H9 (cell line): ENCODE data around the gene SBK3. TPM values are rescaled to one million over a fixed set of nuclear protein-coding genes. Genes with fewer than 3 reads are reported as not detected.

Experiments
- DNase-seq: peaks from one replicate; pipeline ENCODE4 v3.0.0-alpha.2; 2017
- H2AFZ ChIP-seq: one replicate; pipeline ENCODE4 v1.6.1; 2013; ENCODE audit warnings: mild to moderate bottlenecking, low read length, control low read depth, moderate library complexity
- H2AK5ac ChIP-seq: 2 replicates; pipeline ENCODE4 v1.6.1; 2013; ENCODE audit warnings: low read length, control low read depth, mixed read lengths; ENCODE audit not compliant: insufficient read length
- H2BK120ac ChIP-seq: one replicate; pipeline ENCODE4 v1.6.1; 2013; ENCODE audit warnings: low read depth, mild to moderate bottlenecking, low read length, control low read depth, inconsistent platforms; ENCODE audit not compliant: poor library complexity, severe bottlenecking
- H2BK12ac ChIP-seq: 2 replicates; pipeline ENCODE4 v1.6.1; 2013; ENCODE audit warnings: low read length, control low read depth, mixed read lengths, low read depth; ENCODE audit not compliant: insufficient read length
- H2BK15ac ChIP-seq: 2 replicates; pipeline ENCODE4 v1.6.1; 2013; ENCODE audit warnings: low read depth, low read length, control low read depth
- H2BK20ac ChIP-seq: one replicate; pipeline ENCODE4 v1.6.1; 2013; ENCODE audit warnings: low read depth, mild to moderate bottlenecking, low read length, control low read depth, inconsistent platforms; ENCODE audit not compliant: poor library complexity, severe bottlenecking
- H2BK5ac ChIP-seq: 2 replicates; pipeline ENCODE4 v1.6.1; 2013; ENCODE audit warnings: low read length, control low read depth, mixed read lengths; ENCODE audit not compliant: insufficient read length
- H3K14ac ChIP-seq: 2 replicates; pipeline ENCODE4 v1.6.1; 2013; ENCODE audit warnings: low read length, control low read depth; ENCODE audit not compliant: insufficient read depth
- H3K18ac ChIP-seq: 2 replicates; pipeline ENCODE4 v1.6.1; 2013; ENCODE audit warnings: low read depth, mild to moderate bottlenecking, mixed read lengths, low read length, control low read depth; ENCODE audit not compliant: insufficient read length
- H3K23ac ChIP-seq: 2 replicates; pipeline ENCODE4 v1.6.1; 2013; ENCODE audit warnings: low read length, control low read depth, mixed read lengths, low read depth; ENCODE audit not compliant: insufficient read length
- H3K23me2 ChIP-seq: 2 replicates; pipeline ENCODE4 v1.6.1; 2013; ENCODE audit warnings: low read depth, mild to moderate bottlenecking, mixed read lengths, low read length, control low read depth; ENCODE audit not compliant: insufficient read length, poor library complexity, severe bottlenecking
- H3K27ac ChIP-seq: 2 replicates; pipeline ENCODE4 v1.5.1; 2013; ENCODE audit warnings: low read length, control low read depth, mixed read lengths, low read depth; ENCODE audit not compliant: insufficient read length
- H3K27me3 ChIP-seq: 2 replicates; pipeline ENCODE4 v1.6.1; 2013; ENCODE audit warnings: low read length, control low read depth, inconsistent platforms; ENCODE audit not compliant: insufficient read depth
- H3K4ac ChIP-seq: 2 replicates; pipeline ENCODE4 v1.6.1; 2013; ENCODE audit warnings: low read depth, mild to moderate bottlenecking, control low read depth, inconsistent platforms, low read length, moderate library complexity
- H3K4me1 ChIP-seq: 2 replicates; pipeline ENCODE4 v1.6.1; 2013; ENCODE audit warnings: low read length, control low read depth, inconsistent platforms; ENCODE audit not compliant: insufficient read depth
- H3K4me2 ChIP-seq: 2 replicates; pipeline ENCODE4 v1.6.1; 2013; ENCODE audit warnings: low read length, control low read depth, mixed read lengths; ENCODE audit not compliant: insufficient read length, insufficient read depth
- H3K56ac ChIP-seq: 2 replicates; pipeline ENCODE4 v1.6.1; 2013; ENCODE audit warnings: low read depth, mild to moderate bottlenecking, mixed read lengths, low read length, control low read depth; ENCODE audit not compliant: insufficient read length
- H3K79me1 ChIP-seq: 2 replicates; pipeline ENCODE4 v1.6.1; 2013; ENCODE audit warnings: low read depth, mild to moderate bottlenecking, moderate library complexity, low read length, control low read depth, inconsistent platforms; ENCODE audit not compliant: insufficient read depth, poor library complexity, severe bottlenecking
- H3K79me2 ChIP-seq: 2 replicates; pipeline ENCODE4 v1.6.1; 2013; ENCODE audit warnings: low read length, control low read depth, inconsistent platforms; ENCODE audit not compliant: insufficient read depth
- H3K9ac ChIP-seq: 2 replicates; pipeline ENCODE4 v1.6.1; 2013; ENCODE audit warnings: low read length, control low read depth, mixed read lengths; ENCODE audit not compliant: insufficient read length; ENCODE audit errors: extremely low read depth
- H3K9me3 ChIP-seq: one replicate; pipeline ENCODE4 v1.6.1; 2013; ENCODE audit warnings: low read depth, low read length, inconsistent platforms; ENCODE audit not compliant: control insufficient read depth
- H3T11ph ChIP-seq: one replicate; pipeline ENCODE4 v1.6.1; 2013; ENCODE audit warnings: mild to moderate bottlenecking, low read length, control low read depth, inconsistent platforms
- H4K20me1 ChIP-seq: one replicate; pipeline ENCODE4 v1.6.1; 2013; ENCODE audit not compliant: control insufficient read depth, insufficient read length, insufficient read depth
- H4K5ac ChIP-seq: 2 replicates; pipeline ENCODE4 v1.6.1; 2013; ENCODE audit warnings: low read depth, mild to moderate bottlenecking, mixed read lengths, low read length, control low read depth; ENCODE audit not compliant: insufficient read length
- H4K8ac ChIP-seq: replicated peaks from 2 replicates; pipeline ENCODE4 v1.6.1; 2013; ENCODE audit warnings: low read length, control low read depth, mixed read lengths, low read depth; ENCODE audit not compliant: insufficient read length
- H4K91ac ChIP-seq: 2 replicates; pipeline ENCODE4 v1.6.1; 2013; ENCODE audit warnings: low read depth, mild to moderate bottlenecking, moderate library complexity, mixed read lengths, low read length, control low read depth; ENCODE audit not compliant: insufficient read length
- H3K27ac Mint-ChIP-seq, 3 experiments: 2 replicates in 2 of 3; 3 replicates in 1 of 3; pipeline ENCODE4 v1.8.0; 2020 to 2021; ENCODE audit warnings: mixed read lengths in 3 of 3, mild to moderate bottlenecking in 1 of 3, moderate library complexity in 1 of 3
- H3K27me3 Mint-ChIP-seq: 2 replicates; pipeline ENCODE4 v1.8.0; 2021; ENCODE audit warnings: low read depth, mild to moderate bottlenecking, moderate library complexity, mixed read lengths
- H3K36me3 Mint-ChIP-seq, 3 experiments: 2 replicates in 2 of 3; 3 replicates in 1 of 3; pipeline ENCODE4 v1.8.0; 2020 to 2021; ENCODE audit warnings: low read depth in 3 of 3, mixed read lengths in 3 of 3; ENCODE audit not compliant: insufficient read depth in 1 of 3
- H3K4me1 Mint-ChIP-seq, 2 experiments: 2 replicates each; pipeline ENCODE4 v1.8.0; 2020; ENCODE audit warnings: mixed read lengths in 2 of 2
- H3K4me3 Mint-ChIP-seq, 2 experiments: 2 replicates in 1 of 2; 3 replicates in 1 of 2; pipeline ENCODE4 v1.8.0; 2020 to 2021; ENCODE audit warnings: mild to moderate bottlenecking in 2 of 2, mixed read lengths in 2 of 2, moderate library complexity in 1 of 2
- H3K9me3 Mint-ChIP-seq, 2 experiments: 2 replicates in 1 of 2; 3 replicates in 1 of 2; pipeline ENCODE4 v1.8.0; 2020; ENCODE audit warnings: mild to moderate bottlenecking in 2 of 2, mixed read lengths in 2 of 2, moderate library complexity in 1 of 2
- WGBS: extraction: QIAGEN DNeasy Blood & Tissue Kit; methylation state at CpG from one replicate; pipeline ENCODE4 v1.1.7; 2013; ENCODE audit warnings: missing lambda C conversion rate, low lambda C conversion rate, mixed read lengths; ENCODE audit not compliant: insufficient read length; ENCODE audit errors: extremely low coverage; 5-methylcytosine and 5-hydroxymethylcytosine counted together
- total RNA-seq: library from RNA; stranded (reverse); gene quantifications from 2 replicates; pipeline ENCODE4 v1.2.1, GENCODE V29; 2021
- TF ChIP-seq, protein P1 (sequence below): fragments of 200-600 bp; sonication (generic); conservative IDR thresholded peaks from 3 replicates; pipeline ENCODE4 v1.8.0; 2021; ENCODE audit warnings: antibody characterized with exemption, mild to moderate bottlenecking

Gene SBK3
- total RNA-seq, 1 experiment from 2014 or later, result 0.70 TPM

DNA sequence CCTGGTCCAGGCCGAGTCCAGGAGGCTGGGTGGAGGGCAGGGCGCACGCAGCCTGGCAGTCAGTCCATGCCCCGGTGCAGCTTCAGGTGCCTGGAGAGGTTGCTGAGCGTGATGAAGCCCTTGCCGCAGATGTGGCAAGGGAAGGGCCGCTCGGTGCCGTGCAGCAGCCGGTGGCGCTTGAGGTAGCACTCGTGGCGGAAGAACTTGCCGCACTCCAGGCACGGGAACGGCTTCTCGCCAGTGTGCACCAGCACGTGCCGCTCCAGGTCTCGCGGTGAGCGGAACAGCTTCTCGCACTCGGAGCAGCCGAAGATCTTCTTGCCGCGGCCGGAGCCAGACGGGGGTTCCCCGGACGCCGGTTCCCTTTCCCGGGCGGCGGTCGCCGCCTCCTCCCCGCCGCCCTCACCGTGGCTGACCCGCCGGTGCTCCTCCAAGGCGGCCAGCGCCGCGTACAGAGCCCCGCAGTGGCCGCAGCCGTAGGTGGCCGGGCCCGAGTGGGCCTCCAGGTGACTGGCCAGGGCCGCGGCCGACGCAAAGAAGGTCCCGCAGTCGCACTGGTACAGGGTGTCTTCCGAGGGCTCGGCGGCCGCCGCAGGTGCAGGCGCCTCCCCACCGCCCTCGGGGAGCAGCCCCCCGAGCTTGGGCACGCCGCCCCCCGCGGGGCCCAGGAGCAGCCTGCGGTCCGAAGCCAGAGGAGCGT lies 47.2 kb upstream of the SBK3 start:
- Mint-ChIP-seq H3K27ac (no peak overlapping the region; a peak in 1 of 7 replicates), H3K4me3 (no peak overlapping the region), H3K36me3 (peaks cover 27 to 32% (median 28%) of the 10 kb centered on the region in 3 experiments; a peak in 6 of 7 replicates), H3K27me3 (no peaks in the 10 kb centered on the region; the same call in 1 of the 2 replicates), H3K4me1 (peaks cover 18 to 36% of the 10 kb centered on the region in 2 experiments), H3K9me3 (no peaks in the 10 kb centered on the region; a peak in 1 of 5 replicates)
- Histone ChIP-seq H2AFZ (no peak overlapping the region), H3K4me2 (no peak overlapping the region), H3K4ac (no peak overlapping the region), H4K91ac (no peak overlapping the region), H3K18ac (no peak overlapping the region), H3K56ac (no peak overlapping the region), H3K14ac (no peak overlapping the region), H3K79me2 (no peaks in the 10 kb centered on the region), H4K20me1 (peaks cover 2% of the 10 kb centered on the region), H2AK5ac (no peak overlapping the region), H3K4me1 (no peaks in the 10 kb centered on the region; the same call in 1 of the 2 replicates), H3K23me2 (no peaks in the 10 kb centered on the region), H3K27me3 (no peaks in the 10 kb centered on the region), H2BK120ac (no peak overlapping the region), H4K8ac (no peak overlapping the region), H3K23ac (no peak overlapping the region), H4K5ac (no peak overlapping the region), H2BK12ac (no peak overlapping the region), H3K9me3 (no peaks in the 10 kb centered on the region), H3K27ac (no peak overlapping the region), H3K79me1 (no peaks in the 10 kb centered on the region), H2BK15ac (no peak overlapping the region), H3T11ph (no peak overlapping the region), H3K9ac (no peak overlapping the region), H2BK20ac (no peak overlapping the region), H2BK5ac (no peak overlapping the region)
- TF ChIP-seq, protein P1, sequence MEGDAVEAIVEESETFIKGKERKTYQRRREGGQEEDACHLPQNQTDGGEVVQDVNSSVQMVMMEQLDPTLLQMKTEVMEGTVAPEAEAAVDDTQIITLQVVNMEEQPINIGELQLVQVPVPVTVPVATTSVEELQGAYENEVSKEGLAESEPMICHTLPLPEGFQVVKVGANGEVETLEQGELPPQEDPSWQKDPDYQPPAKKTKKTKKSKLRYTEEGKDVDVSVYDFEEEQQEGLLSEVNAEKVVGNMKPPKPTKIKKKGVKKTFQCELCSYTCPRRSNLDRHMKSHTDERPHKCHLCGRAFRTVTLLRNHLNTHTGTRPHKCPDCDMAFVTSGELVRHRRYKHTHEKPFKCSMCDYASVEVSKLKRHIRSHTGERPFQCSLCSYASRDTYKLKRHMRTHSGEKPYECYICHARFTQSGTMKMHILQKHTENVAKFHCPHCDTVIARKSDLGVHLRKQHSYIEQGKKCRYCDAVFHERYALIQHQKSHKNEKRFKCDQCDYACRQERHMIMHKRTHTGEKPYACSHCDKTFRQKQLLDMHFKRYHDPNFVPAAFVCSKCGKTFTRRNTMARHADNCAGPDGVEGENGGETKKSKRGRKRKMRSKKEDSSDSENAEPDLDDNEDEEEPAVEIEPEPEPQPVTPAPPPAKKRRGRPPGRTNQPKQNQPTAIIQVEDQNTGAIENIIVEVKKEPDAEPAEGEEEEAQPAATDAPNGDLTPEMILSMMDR, result no peak
- no CpG with 5 or more reads among the region's 73 CpGs for WGBS
- DNase-seq, result peak; percentile 66
